IPS-18a (cell line): Measurements from ENCODE around the gene GPR3.

Experiments used
- H3K27ac ChIP-seq: one replicate; pipeline ENCODE4 v1.5.1; 2013; ENCODE audit warnings: low read length
- H3K27me3 ChIP-seq: one replicate; pipeline ENCODE4 v1.6.1; 2013; ENCODE audit warnings: mild to moderate bottlenecking, low read length; ENCODE audit not compliant: control insufficient read depth, insufficient read depth
- H3K36me3 ChIP-seq: one replicate; pipeline ENCODE4 v1.6.1; 2013; ENCODE audit warnings: low read depth, low read length; ENCODE audit not compliant: control insufficient read depth
- H3K4me1 ChIP-seq: one replicate; pipeline ENCODE4 v1.6.1; 2013; ENCODE audit warnings: low read depth, low read length; ENCODE audit not compliant: control insufficient read depth
- H3K4me3 ChIP-seq: one replicate; pipeline ENCODE4 v1.5.1; 2013; ENCODE audit warnings: low read length
- H3K9ac ChIP-seq: one replicate; pipeline ENCODE4 v1.6.1; 2013; ENCODE audit warnings: mild to moderate bottlenecking, low read length, moderate library complexity
- H3K9me3 ChIP-seq: one replicate; pipeline ENCODE4 v1.6.1; 2013; ENCODE audit warnings: low read depth, low read length; ENCODE audit not compliant: control insufficient read depth

The GPR3 gene

GRCh38 chr1:27439150-27439549, 46.7 kb downstream of the GPR3 start:
- no peak overlapping the region for H3K27ac ChIP-seq
- H3K36me3 ChIP-seq, result no peaks in the 10 kb centered on the region
- H3K9me3 ChIP-seq, result no peaks in the 10 kb centered on the region
- H3K4me3 ChIP-seq, result no peak overlapping the region
- no peaks in the 10 kb centered on the region for H3K27me3 ChIP-seq
- peaks cover 26% of the 10 kb centered on the region for H3K4me1 ChIP-seq
- no peak overlapping the region for H3K9ac ChIP-seq

DNA sequence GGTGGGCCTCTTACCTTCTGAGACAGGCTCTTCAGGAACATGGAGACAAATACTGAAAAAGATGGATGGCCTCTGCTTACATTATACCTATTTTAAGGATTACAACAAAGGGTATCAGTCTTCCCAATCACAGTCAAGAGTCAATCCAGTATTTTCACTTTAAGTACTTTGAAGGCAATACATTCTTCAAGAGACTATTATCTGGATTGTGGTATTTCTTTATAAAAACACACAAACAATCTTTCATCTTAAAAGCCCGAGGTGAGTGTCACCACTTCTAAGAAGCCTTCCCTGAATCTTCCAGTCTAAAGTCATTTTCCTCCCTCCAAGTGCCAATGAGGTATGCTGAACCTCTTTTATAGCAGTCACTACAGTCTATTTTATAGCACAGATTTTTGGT, 52.2 kb downstream of the GPR3 start:
- H3K4me3 ChIP-seq, result no peak overlapping the region
- no peaks in the 10 kb centered on the region for H3K27me3 ChIP-seq
- no peaks in the 10 kb centered on the region for H3K9me3 ChIP-seq
- H3K4me1 ChIP-seq, result no peaks in the 10 kb centered on the region
- no peaks in the 10 kb centered on the region for H3K36me3 ChIP-seq
- H3K9ac ChIP-seq, result no peak overlapping the region
- no peak overlapping the region for H3K27ac ChIP-seq
